GM10847 (cell line): ENCODE results near the gene NQO2.

Experiments used
- POLR2A ChIP-seq: IDR thresholded peaks from 2 replicates; pipeline ENCODE4 v1.6.1; 2011; ENCODE audit not compliant: insufficient read length; ENCODE audit errors: extremely low read depth

Gene NQO2

DNA sequence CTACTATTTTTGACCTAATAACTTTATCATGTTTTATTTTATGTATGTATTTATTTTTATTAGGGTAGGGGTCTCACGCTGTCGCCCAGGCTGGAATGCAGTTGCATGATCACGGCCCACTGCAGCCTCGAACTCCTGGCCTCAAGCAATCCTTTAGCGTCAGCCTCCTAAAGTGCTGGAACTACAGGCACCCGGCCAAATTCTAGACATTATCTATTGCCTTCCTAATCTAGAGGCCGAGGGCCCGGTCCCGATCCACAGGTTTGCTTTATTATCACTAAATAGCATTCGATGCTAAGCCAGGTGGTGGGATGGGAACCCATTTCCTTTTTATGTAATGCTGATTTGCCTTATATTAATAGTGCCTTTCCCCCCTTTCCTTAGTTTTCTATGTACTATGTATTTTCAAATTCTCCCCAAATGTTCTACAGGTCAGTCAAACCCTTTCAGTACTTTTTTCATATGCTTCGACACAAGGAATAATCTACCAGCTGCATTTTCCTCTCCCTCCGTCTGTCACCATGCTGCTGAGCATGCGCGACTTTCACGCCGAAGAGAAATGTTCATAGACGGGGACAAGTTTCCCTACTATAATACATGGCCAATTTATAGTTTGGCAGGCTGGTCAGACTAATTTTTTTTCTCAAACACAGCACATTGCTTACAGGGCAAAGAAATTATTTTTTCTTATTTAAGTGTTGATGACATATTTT is 34.7 kb upstream of the NQO2 start:
- TF ChIP-seq POLR2A: no peak

DNA sequence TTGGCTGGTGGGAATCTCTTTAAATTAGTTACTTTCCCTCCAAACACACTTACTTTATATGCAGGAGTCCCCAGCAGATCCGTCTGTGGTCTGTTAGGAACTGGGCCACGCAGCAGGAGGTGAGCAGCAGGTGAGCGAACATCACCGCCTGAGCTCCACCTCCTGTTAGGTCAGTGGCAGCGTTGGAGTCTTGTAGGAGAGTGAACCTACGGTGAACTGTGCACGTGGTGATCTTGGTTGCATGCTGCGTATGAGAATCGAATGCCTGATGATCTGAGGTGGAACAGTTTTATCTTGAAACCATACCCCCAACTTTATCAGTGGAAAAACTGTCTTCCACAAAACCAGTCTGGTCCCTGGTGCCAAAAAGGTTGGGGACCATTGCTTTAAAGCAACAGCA is 33.3 kb upstream of the NQO2 start:
- no peak for TF ChIP-seq POLR2A

DNA sequence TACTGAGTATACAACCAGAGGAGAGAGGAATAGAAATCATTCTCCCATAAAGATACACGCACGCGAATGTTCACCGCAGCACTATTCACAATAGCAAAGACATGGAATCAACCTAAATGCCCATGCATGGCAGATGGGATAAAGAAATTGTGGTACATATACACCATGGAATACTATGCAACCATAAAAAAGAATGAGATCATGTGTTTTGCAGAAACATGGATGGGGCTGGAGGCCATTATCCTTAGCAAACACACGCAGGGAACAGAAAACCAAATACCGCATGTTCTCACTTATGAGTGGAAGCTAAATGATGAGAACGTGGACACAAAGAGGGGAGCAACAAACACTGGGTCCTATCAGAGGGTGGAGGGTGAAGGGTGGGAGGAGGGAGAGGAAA is 31.8 kb upstream of the NQO2 start:
- TF ChIP-seq POLR2A: no peak

DNA sequence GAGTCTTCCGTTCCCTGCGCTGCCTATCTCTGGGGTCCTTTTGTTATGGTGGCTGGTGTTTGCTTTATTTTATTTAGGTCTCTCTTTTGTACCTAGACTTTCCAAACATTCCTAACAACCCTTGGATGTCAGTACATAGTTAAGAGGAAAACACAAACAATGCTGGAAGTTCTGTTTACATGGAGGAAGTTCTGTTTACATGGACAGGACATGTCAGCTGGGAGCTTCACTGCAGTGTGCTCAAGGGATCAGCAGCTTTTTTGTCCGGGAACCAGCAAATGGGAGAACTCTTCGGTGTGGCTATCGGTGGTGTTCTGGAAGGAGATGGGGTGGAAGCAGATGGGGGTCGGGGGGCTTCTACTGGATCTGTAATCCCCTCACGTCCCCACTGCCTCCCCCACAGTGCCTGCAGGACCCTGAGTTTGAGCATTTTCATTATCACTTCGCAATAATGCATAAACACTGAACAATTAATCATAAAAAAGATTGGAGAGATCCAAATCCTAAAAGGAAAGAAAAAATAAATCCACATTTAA is 31.0 kb upstream of the NQO2 start:
- TF ChIP-seq POLR2A: no peak

DNA sequence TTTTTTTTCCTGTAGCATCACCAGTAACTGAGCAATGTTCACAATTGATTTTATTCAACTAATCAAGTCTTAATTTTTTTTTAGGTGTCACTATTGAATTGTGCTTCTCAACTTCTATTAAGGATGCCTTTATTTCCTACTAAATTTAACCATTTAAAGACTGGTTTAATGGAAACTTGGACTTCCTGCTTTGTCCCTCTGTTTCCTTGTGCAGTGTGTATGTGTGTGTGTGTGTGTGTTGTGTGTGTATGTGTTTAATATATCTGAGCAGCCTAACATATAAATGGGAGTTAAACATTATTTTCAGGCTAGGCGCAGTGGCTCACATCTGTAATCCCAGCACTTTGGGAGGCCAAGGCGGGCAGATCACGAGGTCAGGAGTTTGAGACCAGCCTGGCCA is 30.1 kb upstream of the NQO2 start:
- TF ChIP-seq POLR2A: no peak

DNA sequence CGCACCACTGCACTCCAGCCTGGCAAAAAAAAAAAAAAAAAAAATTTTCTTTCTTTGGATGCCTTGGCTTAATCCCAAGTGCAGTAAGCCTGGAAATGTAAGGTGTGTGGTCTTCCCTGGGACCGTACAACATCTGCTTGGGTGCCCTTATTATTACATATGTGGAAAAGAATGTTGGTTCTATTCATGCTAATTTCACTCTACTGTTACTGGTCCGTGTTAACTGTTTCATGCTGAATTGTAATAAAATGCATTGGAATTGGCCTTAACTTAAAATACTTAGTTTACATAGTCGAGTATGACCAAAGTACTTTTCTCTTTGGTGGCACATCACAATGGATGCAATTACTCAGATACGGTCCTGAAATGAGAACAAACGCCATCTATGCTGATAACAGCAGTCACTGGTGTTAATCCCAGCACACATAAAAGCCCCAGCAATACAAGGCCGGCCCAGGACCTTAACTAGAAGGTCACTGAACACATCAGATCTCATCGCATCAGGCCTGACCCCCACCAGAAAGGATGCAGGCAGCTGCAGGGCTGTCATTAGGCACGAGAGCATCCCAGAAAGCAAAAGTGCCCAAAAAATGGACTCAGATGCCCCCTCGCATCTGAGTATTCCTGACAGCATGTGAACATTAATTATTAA is 29.5 kb upstream of the NQO2 start:
- TF ChIP-seq POLR2A: no peak

DNA sequence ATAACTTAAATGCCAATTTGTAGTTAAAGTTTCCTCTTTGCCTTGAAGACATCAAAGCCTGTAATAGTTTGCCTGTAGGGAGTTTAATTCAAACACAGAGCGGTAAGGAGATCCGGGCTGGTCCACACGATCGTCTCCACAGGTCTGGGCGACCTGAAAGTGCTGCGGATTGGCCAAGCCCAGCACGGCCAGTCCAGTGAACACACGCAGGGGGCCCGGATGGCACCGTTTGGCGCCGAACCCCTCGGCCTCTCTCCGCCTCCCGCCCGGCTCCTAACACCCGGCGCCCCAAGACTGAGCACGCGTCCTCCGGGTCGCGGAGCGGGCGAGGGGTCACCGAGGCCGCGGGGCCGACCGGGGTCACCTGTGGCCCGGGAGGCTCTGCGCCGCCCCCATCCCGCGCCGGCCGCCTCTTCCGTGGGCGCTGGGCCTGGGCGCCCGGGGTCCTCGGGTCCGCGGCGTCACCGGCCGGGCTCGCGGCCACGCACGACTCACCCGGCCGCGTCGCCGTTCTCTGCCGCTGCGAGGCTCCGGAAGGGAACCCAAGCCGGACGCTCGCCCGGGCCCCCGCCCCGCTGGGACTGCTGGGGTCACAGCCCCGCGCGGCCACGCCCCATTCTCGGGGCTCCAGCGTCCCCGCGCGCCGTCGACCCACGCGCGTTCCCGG is 28.8 kb upstream of the NQO2 start:
- TF ChIP-seq POLR2A: no peak

DNA sequence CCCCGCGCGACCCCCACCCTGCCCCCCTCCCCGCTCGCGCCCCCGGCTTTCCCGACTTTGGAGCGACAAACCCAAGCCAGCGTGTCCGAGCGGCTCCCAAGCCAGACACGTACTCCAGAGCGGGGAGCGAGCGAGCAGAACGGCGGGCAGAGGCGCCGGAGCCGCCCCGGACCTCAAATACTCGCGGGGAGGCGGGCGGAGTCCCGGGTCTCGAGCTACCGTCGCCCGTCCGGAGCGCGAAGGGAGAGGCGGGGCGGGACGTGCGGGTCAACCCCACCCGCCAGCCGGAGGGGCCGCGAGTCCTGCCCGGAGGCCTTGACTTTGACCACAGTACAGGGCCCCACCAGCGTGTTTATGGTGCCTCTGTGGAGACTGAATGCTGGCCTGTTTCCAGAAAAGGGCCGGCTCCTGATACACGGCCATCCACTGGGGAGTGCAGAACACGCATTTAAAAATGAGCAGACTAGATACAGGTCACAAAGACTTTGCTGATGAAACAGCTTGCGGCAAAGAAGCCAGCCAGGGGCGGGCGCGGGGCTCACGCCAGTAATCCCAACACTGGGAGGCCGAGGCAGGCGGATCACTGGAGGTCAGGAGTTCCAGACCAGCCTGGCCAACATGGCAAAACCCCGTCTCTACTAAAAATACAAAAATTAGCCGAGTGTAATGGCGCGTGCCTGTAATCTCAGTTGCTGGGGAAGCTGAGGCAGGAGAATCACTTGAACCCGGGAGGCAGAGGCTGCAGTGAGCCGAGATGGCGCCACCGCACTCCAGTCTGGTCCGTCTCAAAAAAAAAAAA is 28.1 kb upstream of the NQO2 start, which contains the start of gene SERPINB6:
Gene SERPINB6 (minus strand): TSS at position 148 of the 799 bp plus-strand sequence. CDS start 12,235 bp downstream, outside the sequence.
- TF ChIP-seq POLR2A: no peak

DNA sequence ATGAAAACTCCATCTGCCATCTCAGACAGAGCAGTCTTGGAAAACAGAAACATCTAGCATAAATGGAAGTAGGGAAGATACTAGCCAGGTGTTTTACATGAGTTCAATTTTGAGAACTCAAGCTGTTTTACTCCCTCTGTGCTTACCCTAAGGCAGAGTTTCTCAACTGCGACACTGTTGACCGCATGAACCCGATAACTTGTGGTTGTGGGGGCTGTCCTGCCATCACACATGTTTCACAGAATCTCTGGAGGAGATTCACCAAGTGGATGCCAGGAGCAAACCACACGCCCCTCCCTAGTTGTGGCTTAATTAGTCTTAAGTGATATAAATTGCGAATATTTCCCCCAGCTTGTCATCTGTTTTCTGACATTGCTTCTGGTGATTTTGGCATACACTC is 26.0 kb upstream of the NQO2 start:
- TF ChIP-seq POLR2A: no peak

DNA sequence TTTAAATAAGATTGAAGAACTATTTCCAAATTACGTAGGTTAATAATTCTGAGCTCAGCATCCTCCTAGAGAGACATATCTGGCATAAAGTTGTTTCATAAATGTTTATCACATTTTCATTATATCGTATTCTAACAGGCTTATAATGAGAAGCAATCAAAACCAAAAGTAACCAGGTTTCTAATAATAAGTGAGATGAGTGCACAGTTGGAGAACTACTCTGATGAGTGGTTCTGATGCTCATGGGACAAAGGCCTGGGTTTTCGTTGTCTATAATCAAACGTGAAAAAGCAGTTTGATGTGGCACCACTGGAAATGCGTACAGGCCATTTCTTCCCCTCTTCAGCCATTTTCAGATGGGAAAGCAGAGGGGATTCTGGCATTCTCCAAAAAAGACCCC is 23.6 kb upstream of the NQO2 start:
- no peak for TF ChIP-seq POLR2A

DNA sequence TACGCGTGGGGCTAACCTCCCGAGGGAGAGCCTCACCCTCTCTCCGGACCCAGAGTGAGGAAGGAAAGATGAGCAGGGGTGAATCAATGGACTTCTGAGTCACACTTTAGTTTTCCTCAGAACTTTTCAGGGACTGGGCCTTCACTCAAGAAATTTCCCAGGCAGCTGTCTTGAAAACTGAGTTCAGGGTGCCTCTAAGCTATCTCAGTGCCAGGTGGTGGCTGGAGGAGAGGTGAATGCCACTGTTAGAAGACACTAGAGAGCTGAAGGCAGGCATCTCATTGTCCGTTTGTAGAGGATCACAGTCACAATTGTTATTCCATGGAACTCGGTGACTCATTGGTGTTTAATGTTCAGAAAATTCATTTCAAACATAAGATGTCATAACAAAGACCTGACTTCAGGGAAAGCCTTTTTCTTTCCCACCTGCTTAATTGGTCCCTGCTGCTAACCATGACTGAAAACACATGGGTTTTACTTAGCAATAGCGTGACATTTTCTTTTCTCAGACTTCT is 23.1 kb upstream of the NQO2 start:
- no peak for TF ChIP-seq POLR2A

DNA sequence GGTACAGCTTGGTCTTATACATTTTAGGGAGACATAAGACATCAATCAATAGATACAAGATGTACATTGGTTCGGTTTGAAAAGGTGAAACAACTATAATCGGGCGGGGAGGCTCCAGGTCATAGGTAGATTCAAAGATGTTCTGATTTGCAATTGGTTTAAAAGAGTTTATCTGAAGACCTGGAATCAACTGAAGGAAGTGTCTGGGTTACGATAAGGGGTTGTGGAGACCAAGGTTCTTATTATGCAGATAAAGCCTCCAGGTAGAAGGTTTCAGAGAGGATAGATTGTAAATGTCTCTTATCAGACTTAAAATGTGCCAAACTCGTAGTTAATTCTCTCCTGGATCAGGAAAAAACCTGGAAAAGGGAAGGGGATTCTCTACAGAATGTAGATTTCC is 22.4 kb upstream of the NQO2 start:
- TF ChIP-seq POLR2A: no peak

DNA sequence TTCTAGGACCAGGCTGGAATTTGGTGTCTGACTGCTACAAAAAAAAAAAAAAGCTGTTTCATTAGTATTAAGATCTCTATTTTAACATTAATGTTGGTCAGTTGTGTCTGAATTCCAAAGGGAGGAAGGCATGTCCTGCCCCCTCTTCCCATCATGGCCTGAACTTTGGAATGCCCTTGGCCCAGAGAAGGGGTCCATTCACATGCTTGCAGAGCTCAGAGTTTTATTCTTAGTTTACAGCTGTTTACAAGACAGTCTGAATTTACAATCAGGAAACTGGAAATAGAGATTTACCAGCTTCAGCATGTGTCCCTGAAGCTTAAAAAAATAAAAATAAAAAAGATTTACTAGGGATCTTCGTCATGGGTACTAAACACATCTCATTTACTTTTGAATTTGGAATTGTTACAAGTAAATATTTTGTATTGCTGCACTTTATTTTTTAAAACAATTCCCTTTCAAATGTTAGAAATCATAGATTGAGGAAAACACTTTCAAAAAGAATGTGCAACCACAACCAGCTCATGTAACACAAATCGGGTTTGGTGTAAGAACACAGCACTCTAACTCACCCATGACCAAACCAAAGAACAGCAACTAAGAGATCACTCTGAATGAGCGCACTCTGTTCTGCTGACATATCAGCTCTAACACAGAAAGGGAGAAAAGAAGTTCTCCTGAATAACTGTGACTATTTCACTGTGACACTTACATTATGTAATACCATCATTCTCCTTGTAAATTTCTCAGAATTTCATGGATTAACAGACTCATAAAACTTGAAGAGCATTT is 21.7 kb upstream of the NQO2 start:
- TF ChIP-seq POLR2A: no peak

DNA sequence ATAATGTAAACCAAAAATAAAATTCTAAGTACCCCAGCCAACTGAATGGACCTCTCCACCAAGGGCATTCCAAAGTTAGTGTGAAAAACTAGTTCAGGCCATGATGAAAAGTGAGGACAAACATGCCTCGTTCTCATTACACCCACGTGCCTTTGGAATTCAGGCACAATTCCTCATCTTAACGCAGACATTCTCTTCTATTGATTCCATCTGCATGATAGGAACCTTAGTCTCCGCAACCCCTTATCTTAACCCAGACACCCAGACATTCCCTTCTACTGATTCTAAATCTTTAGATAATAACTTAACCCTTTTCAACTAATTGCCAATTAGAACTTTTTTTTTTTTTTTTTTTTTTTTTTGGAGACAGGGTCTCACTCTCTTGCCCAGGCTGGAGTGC is 20.8 kb upstream of the NQO2 start:
- TF ChIP-seq POLR2A: no peak

DNA sequence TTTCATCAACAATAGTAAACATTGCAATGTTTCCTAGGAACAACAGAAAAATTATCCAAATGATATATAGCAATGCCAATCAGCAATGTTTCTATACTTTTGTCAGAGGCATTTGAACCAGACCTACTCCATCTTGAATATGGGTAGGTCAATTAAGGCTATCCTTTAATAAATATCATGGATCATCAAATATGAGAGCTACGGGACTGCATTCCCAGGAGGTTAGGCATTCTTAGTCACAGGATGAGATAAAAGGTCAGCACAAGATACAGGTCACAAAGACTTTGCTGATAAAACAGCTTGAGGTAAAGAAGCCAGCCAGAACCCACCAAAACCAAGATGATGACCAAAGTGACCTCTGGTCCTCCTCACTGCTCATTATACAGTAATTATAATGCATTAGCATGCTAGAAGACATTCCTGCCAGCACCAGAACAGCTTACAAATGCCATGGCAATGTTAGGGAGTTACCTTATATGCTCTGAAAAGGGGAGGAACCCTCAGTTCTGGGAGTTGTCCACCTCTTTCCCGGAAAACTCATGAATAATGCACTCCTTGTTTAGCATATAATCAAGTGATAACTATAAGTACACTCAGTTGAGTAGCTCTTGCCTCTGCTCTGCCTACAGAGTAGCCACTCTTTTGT is 19.8 kb upstream of the NQO2 start:
- no peak for TF ChIP-seq POLR2A
